Nasal cavity respiratory epithelium epithelial cell of viscerocranial mucosa (primary cell): ENCODE measurements around the gene RABAC1. TPM values are rescaled to one million over a fixed set of nuclear protein-coding genes. Genes with fewer than 3 reads are reported as not detected.

Experiments
- total RNA-seq: library from RNA; depleted of rRNA; stranded (reverse); fragments of >200 nt; gene quantifications from 2 replicates; pipeline ENCODE4 v1.2.3, GENCODE V29; 2014

The RABAC1 gene
- 45.1 TPM in 2 replicates for total RNA-seq

GRCh38 chr19:41959056-41960053, at the start of gene RABAC1:
Gene RABAC1 (minus strand): TSS chr19:41959321. CDS start chr19:41959292, 29 bp downstream.

GRCh38 chr19:41993612-41994483, 34.7 kb upstream of the RABAC1 start, which contains the start of gene ATP1A3:
Gene ATP1A3 (minus strand): TSS chr19:41994230. CDS start chr19:41994076, 154 bp downstream.

GRCh38 chr19:41928221-41928683, 30.9 kb downstream of the RABAC1 start, which contains the start of gene ERFL:
Gene ERFL (minus strand): TSS chr19:41928449. CDS start chr19:41912919, 15,530 bp downstream.

Other genes starting within 250 kb of the RABAC1 start
- 9.6 and 23.3 TPM in 2 replicates for gene CEACAM6, start 203.8 kb downstream of the RABAC1 start, total RNA-seq
- 0.07 TPM in 1 of 2 replicates, not detected in the other for gene CEACAM3, start 162.7 kb downstream of the RABAC1 start, total RNA-seq
- not detected in 2 replicates for gene LYPD4, start 114.6 kb downstream of the RABAC1 start, total RNA-seq
- gene DMRTC2, start 114.3 kb downstream of the RABAC1 start, total RNA-seq: not detected in 2 replicates
- 918 and 1,104 TPM in 2 replicates for gene RPS19, start 99.1 kb downstream of the RABAC1 start, total RNA-seq
- 0.07 TPM in 1 of 2 replicates, not detected in the other for gene CD79A, start 82.0 kb downstream of the RABAC1 start, total RNA-seq
- 27.3 and 30.3 TPM in 2 replicates for gene ARHGEF1, start 76.1 kb downstream of the RABAC1 start, total RNA-seq
- gene ERFL, start 30.9 kb downstream of the RABAC1 start, total RNA-seq: under 0.01 and 0.14 TPM in 2 replicates
- under 0.01 and 0.14 TPM in 2 replicates for gene ATP1A3, start 34.9 kb upstream of the RABAC1 start, total RNA-seq
- 0.28 and 0.34 TPM in 2 replicates for gene GRIK5, start 110.9 kb upstream of the RABAC1 start, total RNA-seq
- gene ZNF574, start 116.8 kb upstream of the RABAC1 start, total RNA-seq: 11.6 and 18.8 TPM in 2 replicates
- gene POU2F2, start 173.1 kb upstream of the RABAC1 start, total RNA-seq: 0.34 and 2.7 TPM in 2 replicates